Stromal cell of bone marrow (primary cell): ENCODE measurements around the gene FYCO1.

Experiments used
- DNase-seq: peaks from one replicate; pipeline ENCODE4 v3.0.0-alpha.2; 2012; ENCODE audit warnings: low read depth

FYCO1 gene

DNA sequence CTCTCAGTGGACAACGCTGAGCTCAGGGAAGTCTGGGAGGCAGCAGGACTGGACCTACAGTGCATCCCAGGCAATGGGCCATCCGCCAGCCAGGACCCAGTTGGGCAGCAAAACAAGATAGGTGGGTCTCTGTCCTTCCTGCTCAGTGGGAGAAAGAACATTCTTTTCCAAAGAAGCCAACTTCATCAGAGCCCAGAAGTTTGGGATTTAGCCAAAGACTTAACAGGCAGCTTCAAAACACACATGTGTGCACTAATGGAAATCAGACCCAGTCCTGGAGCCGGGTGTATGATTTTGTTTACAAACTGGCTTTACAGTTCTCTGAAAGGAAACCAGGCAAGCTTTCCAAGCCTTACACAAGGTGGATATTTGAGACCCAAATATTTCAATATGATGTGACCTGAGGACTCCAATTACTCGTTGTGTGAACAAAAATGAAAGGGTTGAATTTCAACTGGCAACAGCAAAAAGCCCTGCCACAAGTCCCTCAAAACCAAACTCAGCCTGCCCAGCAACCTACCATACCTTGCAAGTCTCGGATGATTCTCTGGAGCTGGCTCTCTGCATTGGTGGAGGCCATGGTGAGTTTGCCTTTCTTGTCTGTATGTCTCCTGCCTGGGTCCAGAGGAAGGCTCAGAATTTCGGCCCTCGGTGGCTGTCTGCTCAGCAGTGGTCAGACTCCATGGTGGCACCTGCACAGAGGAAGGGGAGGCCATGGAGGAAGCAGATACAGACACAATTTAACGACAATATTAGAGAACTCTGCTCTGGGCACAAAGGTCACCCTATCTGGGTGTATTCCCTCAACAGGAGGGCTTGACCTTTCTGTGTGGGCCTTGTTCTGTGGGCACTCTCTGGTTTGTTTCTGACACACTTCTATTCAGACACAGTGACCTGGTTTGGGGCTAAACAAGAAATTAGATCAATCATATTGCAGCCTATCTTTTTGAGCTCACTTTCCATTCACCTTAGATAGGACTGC is 11.0 kb downstream of the FYCO1 start:
- DNase-seq, result no peak

- no peak for DNase-seq
Measured at GRCh38 chr3:45983770-45984169, 11.9 kb downstream of the FYCO1 start.

- no peak for DNase-seq
Measured at GRCh38 chr3:45981346-45982074, 14.1 kb downstream of the FYCO1 start.

- DNase-seq, result peak; percentile 64
Measured at GRCh38 chr3:45980819-45981218, 14.8 kb downstream of the FYCO1 start.

DNA sequence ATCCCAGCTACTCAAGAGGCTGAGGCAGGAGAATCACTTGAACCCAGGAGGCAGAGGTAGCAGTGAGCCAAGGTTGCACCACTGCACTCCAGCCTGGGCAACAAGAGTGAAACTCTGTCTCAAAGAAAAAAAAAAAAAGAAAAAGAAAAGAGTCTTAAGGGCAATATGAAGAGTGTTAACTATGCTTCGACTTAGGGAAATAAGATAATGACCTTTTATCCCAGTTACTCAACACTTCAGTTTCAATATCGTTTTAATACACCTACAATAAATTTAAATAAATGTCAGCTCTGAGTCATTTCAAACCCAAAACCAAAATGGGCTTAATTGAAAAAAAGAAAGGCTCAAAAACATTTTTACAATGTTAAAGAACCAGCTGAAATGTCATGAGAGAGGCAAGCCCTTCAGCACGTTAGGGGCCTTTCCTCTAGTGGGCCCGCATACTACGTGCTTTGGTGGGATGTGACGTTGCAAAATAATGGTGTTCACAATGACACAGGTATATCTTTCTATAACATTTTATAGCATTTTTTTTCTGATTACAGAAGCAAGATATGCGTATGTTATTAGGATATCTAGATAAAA is 15.3 kb downstream of the FYCO1 start:
- DNase-seq, result no peak

- no peak for DNase-seq
Measured at GRCh38 chr3:45979378-45979777, 16.2 kb downstream of the FYCO1 start.

- DNase-seq, result no peak
Measured at GRCh38 chr3:45978006-45978761, 17.4 kb downstream of the FYCO1 start.

DNA sequence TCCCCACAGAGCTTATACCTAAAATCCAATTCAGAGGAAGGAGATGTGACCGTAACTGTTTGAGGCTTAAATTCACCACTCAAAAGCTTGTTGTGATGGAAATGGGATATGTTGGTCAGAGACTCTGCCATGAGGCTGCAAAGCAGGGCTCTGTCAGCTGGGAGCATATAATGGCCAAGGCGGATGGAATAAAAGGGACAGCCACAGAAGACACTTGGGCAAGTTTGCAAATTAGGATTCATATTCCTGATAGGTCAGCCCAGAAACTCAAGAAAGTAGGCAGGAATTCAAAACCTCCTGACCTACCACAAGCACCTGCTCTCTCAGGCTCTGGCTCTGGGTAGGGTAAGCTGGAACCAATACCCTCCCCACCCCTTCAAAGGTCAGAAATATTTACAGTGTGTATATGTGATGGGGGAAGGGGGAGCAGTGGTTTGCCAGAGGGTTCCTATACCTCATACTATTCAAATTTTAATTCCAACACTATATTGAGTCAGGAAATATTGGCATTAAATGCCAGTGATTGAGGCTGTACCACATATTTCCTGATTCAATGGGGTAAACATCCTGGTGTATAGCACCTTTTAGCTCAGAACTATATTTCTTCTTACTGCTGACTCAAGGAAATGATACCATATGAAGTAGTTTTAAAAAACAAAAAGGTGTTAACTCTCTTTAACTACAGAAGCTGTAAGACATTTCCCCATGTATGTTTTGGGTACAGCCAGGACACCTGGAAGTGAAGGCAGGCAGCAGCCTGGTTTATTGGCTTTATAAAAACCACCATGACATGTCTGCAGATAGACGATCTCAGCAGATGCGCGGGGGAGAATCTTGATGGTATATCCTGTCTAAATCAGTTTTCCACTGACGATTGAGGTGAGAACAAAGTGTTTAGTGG is 19.2 kb downstream of the FYCO1 start:
- DNase-seq, result no peak

- no peak for DNase-seq
Measured at GRCh38 chr3:45975686-45976085, 19.9 kb downstream of the FYCO1 start.

DNA sequence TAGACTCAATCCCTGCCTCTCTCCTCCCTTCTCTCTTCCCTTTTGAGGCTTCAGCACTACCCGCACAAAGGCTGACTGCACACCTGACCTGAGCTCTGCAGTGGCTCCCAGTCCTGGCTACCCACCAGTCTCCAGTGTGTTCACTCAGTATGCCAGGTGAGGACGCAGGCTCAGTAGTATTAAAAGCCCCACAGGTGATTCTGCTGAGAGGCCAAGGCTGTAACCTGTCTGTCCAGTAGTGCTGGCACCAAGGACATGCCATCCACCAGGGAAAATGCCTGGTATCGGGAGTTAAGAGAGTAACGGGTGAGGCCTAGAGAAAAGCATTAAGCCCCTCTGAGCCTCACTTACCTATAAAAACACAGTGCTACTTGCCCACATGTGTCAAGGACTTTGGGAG is 20.9 kb downstream of the FYCO1 start:
- no peak for DNase-seq

GRCh38 chr3:45972534-45973402 is 22.9 kb downstream of the FYCO1 start:
- DNase-seq, result peak; percentile 91

- no peak for DNase-seq
Measured at GRCh38 chr3:45969953-45970352, 25.7 kb downstream of the FYCO1 start.

DNA sequence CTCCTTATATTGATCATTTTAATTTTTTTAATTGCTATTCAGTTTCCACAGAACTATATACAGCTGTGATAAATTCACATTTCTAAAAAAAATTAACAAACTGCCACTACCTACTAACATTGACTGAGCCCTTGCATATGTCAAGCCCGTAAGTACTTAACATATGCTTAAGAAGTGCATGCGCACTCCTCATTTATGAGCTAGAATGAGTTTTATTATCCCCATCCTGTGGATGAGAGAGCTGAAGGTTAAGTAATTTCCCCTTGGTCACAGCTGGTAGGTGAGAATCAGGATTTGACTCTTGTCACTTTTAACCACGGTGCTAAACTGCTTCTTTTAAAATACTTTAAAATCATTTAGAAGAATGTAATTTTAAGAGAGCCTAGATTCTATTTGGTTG is 26.5 kb downstream of the FYCO1 start:
- no peak for DNase-seq

DNA sequence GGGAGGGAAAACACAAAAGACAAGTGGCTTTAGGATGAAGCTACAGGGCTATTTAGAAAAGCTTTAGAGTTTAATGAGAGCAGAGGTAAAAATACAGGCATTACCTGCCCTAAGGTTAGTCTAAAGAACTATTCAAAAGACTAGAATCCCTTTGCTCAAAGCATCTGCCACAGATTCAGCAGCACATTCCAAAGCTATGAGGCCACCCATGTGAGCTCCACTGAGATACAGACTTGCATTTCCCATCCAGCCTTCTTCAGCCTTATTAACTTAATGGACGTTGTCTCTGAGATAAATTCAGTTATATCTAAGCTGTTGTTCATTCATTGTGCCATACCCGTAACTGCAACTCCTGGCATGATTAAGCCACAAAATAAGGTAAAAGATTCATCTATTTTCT is 26.9 kb downstream of the FYCO1 start:
- no peak for DNase-seq

- no peak for DNase-seq
Measured at GRCh38 chr3:45968149-45968548, 27.5 kb downstream of the FYCO1 start.

DNA sequence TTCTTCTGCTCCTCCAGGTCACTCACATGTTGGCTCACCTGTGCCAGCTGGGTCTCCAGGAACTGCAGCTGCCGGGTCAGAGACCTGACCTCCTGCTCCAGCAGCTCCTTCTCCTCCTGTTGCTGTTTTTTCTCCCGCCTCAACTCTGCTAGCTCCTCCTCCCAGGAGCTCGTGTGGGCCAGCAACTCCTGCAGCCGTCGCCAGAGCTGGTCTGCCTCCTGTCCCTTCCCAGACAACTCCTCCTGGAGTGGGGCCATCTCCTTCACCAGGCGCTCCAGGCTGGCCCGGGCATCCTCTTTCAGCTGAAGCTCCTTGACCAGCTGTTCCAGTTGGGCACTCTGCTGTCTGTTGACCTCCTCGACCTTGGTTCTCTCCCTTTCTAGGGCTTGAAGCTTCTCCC is 27.9 kb downstream of the FYCO1 start:
- DNase-seq, result no peak

- no peak for DNase-seq
Measured at GRCh38 chr3:45966950-45967640, 28.5 kb downstream of the FYCO1 start.

- DNase-seq, result no peak
Measured at GRCh38 chr3:45966371-45966791, 29.2 kb downstream of the FYCO1 start.

DNA sequence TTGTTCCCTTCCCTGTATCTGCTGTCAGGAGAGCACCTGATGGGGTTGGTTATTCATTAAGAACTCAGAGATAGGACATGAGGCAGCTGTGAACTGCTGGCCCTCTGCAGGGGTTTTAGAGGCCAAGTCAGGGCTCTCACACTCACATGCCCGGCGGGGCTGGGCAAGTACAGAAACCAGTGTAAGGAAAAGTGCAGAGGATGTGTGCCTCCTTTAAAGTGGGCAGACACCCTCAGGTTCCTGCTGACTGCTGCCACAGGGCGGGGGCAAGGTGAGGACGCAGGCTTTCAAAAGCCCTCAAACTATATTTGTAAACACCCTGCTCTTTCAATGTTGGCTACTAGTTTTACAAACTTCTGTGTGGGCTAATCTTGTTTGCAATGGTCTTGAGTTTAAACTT is 30.0 kb downstream of the FYCO1 start:
- no peak for DNase-seq
